ENCODE data around the gene CARD10.

The CARD10 gene

DNA sequence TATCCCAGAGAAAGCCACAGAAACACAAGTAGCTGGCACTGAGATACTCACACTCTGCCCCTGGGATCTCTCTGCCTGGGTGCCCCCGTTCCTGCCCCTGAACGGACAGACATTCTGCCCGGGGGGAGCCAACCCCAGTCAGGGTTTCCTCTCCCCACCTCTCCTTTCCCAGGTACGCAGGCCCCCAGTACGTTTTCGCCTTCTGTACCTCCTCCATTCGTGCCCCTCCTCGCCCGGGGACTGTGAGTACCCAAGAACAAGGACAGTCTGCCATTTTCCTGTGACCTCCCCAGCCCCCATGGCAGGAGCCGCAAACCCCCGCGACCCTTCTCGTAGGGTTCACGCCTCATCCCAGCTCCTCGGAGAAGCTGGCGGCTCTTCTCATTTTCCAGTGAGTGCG lies 62.9 kb downstream of the CARD10 start:
- TF ChIP-seq CTCF (IDR thresholded peaks at IDR 0.05; ENCODE audit: low read depth, low read length) (no peak), EZH2phosphoT487 (IDR thresholded peaks at IDR 0.05; ENCODE audit: low read depth) (no peak)
- H2AFZ ChIP-seq (ENCODE audit: low read depth, low read length): no peak overlapping the region
- no peaks in the 10 kb centered on the region for H3K9me3 ChIP-seq (ENCODE audit: insufficient read depth, low read length)
- H3K4me1 ChIP-seq (ENCODE audit: low read length): no peaks in the 10 kb centered on the region
- no peaks in the 10 kb centered on the region for H3K36me3 ChIP-seq (replicated peaks; ENCODE audit: low read depth, low read length)
- H4K20me1 ChIP-seq (ENCODE audit: insufficient read depth, low read length): no peaks in the 10 kb centered on the region
- H3K27ac ChIP-seq (ENCODE audit: low read length): no peak overlapping the region
- H3K27me3 ChIP-seq (ENCODE audit: low read depth, low read length): no peaks in the 10 kb centered on the region
- no peak overlapping the region for H3K4me2 ChIP-seq (ENCODE audit: low read length)
- H3K79me2 ChIP-seq (ENCODE audit: low read length): no peaks in the 10 kb centered on the region
- H3K9ac ChIP-seq (ENCODE audit: low read length): no peak overlapping the region
- no peak overlapping the region for H3K4me3 ChIP-seq (ENCODE audit: low read length)

DNA sequence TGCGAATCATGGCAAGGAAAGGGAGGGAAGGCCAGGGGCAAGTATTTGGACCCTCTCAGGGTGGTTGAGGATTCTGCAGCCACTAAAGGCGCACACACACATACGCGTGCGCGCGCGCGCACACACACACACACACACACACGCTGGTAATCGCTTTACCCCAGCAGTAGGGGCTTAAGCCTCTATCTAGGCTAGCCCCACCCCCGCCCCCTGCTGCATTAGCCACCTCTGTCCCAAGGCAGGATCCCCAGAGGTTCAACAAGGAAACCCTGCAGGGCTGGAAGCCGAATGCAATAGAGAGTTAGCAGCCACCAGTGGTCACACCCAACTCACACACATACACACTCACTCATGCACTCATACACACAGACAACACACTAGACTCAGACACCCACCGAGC lies 63.3 kb downstream of the CARD10 start:
- Histone ChIP-seq H3K27me3 (ENCODE audit: low read depth, low read length) (no peaks in the 10 kb centered on the region), H3K4me2 (ENCODE audit: low read length) (no peak overlapping the region), H3K36me3 (replicated peaks; ENCODE audit: low read depth, low read length) (no peaks in the 10 kb centered on the region), H3K79me2 (ENCODE audit: low read length) (no peaks in the 10 kb centered on the region), H3K4me3 (ENCODE audit: low read length) (no peak overlapping the region), H4K20me1 (ENCODE audit: insufficient read depth, low read length) (no peaks in the 10 kb centered on the region), H3K27ac (ENCODE audit: low read length) (no peak overlapping the region), H2AFZ (ENCODE audit: low read depth, low read length) (no peak overlapping the region), H3K9ac (ENCODE audit: low read length) (no peak overlapping the region), H3K9me3 (ENCODE audit: insufficient read depth, low read length) (no peaks in the 10 kb centered on the region), H3K4me1 (ENCODE audit: low read length) (no peaks in the 10 kb centered on the region)
- TF ChIP-seq EZH2phosphoT487 (IDR thresholded peaks at IDR 0.05; ENCODE audit: low read depth): no peak
- TF ChIP-seq CTCF (IDR thresholded peaks at IDR 0.05; ENCODE audit: low read depth, low read length): no peak

GRCh38 chr22:37454857-37455686 lies 64.1 kb downstream of the CARD10 start:
- no peaks in the 10 kb centered on the region for H4K20me1 ChIP-seq (ENCODE audit: insufficient read depth, low read length)
- TF ChIP-seq EZH2phosphoT487 (IDR thresholded peaks at IDR 0.05; ENCODE audit: low read depth) (no peak), CTCF (IDR thresholded peaks at IDR 0.05; ENCODE audit: low read depth, low read length) (no peak)
- H3K4me1 ChIP-seq (ENCODE audit: low read length): no peaks in the 10 kb centered on the region
- no peaks in the 10 kb centered on the region for H3K27me3 ChIP-seq (ENCODE audit: low read depth, low read length)
- no peak overlapping the region for H3K9ac ChIP-seq (ENCODE audit: low read length)
- H3K36me3 ChIP-seq (replicated peaks; ENCODE audit: low read depth, low read length): no peaks in the 10 kb centered on the region
- no peak overlapping the region for H3K27ac ChIP-seq (ENCODE audit: low read length)
- H3K4me3 ChIP-seq (ENCODE audit: low read length): no peak overlapping the region
- no peak overlapping the region for H2AFZ ChIP-seq (ENCODE audit: low read depth, low read length)
- H3K9me3 ChIP-seq (ENCODE audit: insufficient read depth, low read length): no peaks in the 10 kb centered on the region
- H3K79me2 ChIP-seq (ENCODE audit: low read length): no peaks in the 10 kb centered on the region
- no peak overlapping the region for H3K4me2 ChIP-seq (ENCODE audit: low read length)

- Histone ChIP-seq H3K9me3 (ENCODE audit: insufficient read depth, low read length) (no peaks in the 10 kb centered on the region), H3K4me3 (ENCODE audit: low read length) (no peak overlapping the region), H3K4me1 (ENCODE audit: low read length) (peaks cover 6% of the 10 kb centered on the region; the same call in 1 of the 2 replicates), H3K79me2 (ENCODE audit: low read length) (no peaks in the 10 kb centered on the region), H4K20me1 (ENCODE audit: insufficient read depth, low read length) (no peaks in the 10 kb centered on the region), H3K36me3 (replicated peaks; ENCODE audit: low read depth, low read length) (no peaks in the 10 kb centered on the region), H3K27me3 (ENCODE audit: low read depth, low read length) (no peaks in the 10 kb centered on the region), H3K27ac (ENCODE audit: low read length) (no peak overlapping the region), H3K4me2 (ENCODE audit: low read length) (no peak overlapping the region), H3K9ac (ENCODE audit: low read length) (no peak overlapping the region), H2AFZ (ENCODE audit: low read depth, low read length) (no peak overlapping the region)
- TF ChIP-seq CTCF (IDR thresholded peaks at IDR 0.05; ENCODE audit: low read depth, low read length): no peak
- no peak for TF ChIP-seq EZH2phosphoT487 (IDR thresholded peaks at IDR 0.05; ENCODE audit: low read depth)
These were observed 65.5 kb downstream of the CARD10 start for GRCh38 chr22:37453696-37454095.
